ENCODE data around the gene ST6GALNAC1.

- TF ChIP-seq POLR2A (IDR thresholded peaks at IDR 0.05; ENCODE audit: low read depth, low read length) = no peak
- TF ChIP-seq TAF1 (IDR thresholded peaks at IDR 0.05; ENCODE audit: borderline replicate concordance, low read depth, low read length) = no peak
Measured at GRCh38 chr17:76654408-76654807, 10.9 kb upstream of the ST6GALNAC1 start.

All from GM12892 (cell line).